ENCODE measurements around the gene LAG3.
A peak's percentile ranks its signal among the peaks of the same experiment; 100 is the strongest.

The LAG3 gene

GRCh38 chr12:6772726-6773589 lies 638 bp downstream of the LAG3 start:
- no peak for DNase-seq (ENCODE audit: low spot score)

GRCh38 chr12:6773590-6774351 lies 1.5 kb downstream of the LAG3 start:
- DNase-seq (ENCODE audit: low spot score), result no peak

GRCh38 chr12:6774499-6775062 lies 2.3 kb downstream of the LAG3 start:
- DNase-seq (ENCODE audit: low spot score), result no peak

GRCh38 chr12:6775185-6776174 lies 3.2 kb downstream of the LAG3 start:
- DNase-seq (ENCODE audit: low spot score), result no peak

- no peak for DNase-seq (ENCODE audit: low spot score)
Measured at GRCh38 chr12:6777386-6777785, 5.1 kb downstream of the LAG3 start.

GRCh38 chr12:6778217-6778573 lies 5.9 kb downstream of the LAG3 start:
- peak; percentile 35 for DNase-seq (ENCODE audit: low spot score)

- peak; percentile 91 for DNase-seq (ENCODE audit: low spot score)
Measured at GRCh38 chr12:6778574-6779550, 6.5 kb downstream of the LAG3 start.

GRCh38 chr12:6779708-6780432 lies 7.5 kb downstream of the LAG3 start:
- DNase-seq (ENCODE audit: low spot score), result no peak

GRCh38 chr12:6780573-6780972 lies 8.3 kb downstream of the LAG3 start:
- no peak for DNase-seq (ENCODE audit: low spot score)

- DNase-seq (ENCODE audit: low spot score), result no peak
Measured at GRCh38 chr12:6782119-6782518, 9.8 kb downstream of the LAG3 start.

- DNase-seq (ENCODE audit: low spot score), result no peak
Measured at GRCh38 chr12:6782850-6783566, 10.7 kb downstream of the LAG3 start.

GRCh38 chr12:6783828-6784227 lies 11.5 kb downstream of the LAG3 start:
- no peak for DNase-seq (ENCODE audit: low spot score)

GRCh38 chr12:6784296-6784695 lies 12.0 kb downstream of the LAG3 start:
- no peak for DNase-seq (ENCODE audit: low spot score)

GRCh38 chr12:6784761-6785160 lies 12.4 kb downstream of the LAG3 start:
- DNase-seq (ENCODE audit: low spot score), result no peak

- no peak for DNase-seq (ENCODE audit: low spot score)
Measured at GRCh38 chr12:6786416-6787094, 14.2 kb downstream of the LAG3 start.

- DNase-seq (ENCODE audit: low spot score), result no peak
Measured at GRCh38 chr12:6787309-6787708, 15.0 kb downstream of the LAG3 start.

GRCh38 chr12:6788972-6789924 lies 16.9 kb downstream of the LAG3 start, which contains the start of gene CD4:
CD4 (plus strand) TSS chr12:6789528; CDS start chr12:6800139, 10,611 bp downstream.
- DNase-seq (ENCODE audit: low spot score), result no peak

Data from AG08395 (cell line).